Adrenal gland (tissue), 5 donors: ENCODE measurements around the gene SLC25A42.

Experiments used
- POLR2A ChIP-seq, 2 donors: fragments of 450-650 bp; IDR thresholded peaks; one replicate each; pipeline ENCODE4 v1.6.1; 2017; ENCODE audit warnings: antibody characterized with exemption in 2 of 2, mild to moderate bottlenecking in 2 of 2, moderate library complexity in 1 of 2
- TF ChIP-seq, protein P1 (sequence below), 6 experiments: fragments of 450-650 bp in 4 of 6; fragments of 200-600 bp in 2 of 6; sonication (generic) in 1 of 6; IDR thresholded peaks; 1 replicate in 5 of 6; 2 replicates in 1 of 6; pipeline versions ENCODE4 v1.5.1 to v1.8.0; 2016 to 2021; ENCODE audit warnings: antibody characterized with exemption in 6 of 6, mild to moderate bottlenecking in 2 of 6, moderate library complexity in 1 of 6
- donor health status: DM: no; HTN: no; CAD: no.

DNA sequence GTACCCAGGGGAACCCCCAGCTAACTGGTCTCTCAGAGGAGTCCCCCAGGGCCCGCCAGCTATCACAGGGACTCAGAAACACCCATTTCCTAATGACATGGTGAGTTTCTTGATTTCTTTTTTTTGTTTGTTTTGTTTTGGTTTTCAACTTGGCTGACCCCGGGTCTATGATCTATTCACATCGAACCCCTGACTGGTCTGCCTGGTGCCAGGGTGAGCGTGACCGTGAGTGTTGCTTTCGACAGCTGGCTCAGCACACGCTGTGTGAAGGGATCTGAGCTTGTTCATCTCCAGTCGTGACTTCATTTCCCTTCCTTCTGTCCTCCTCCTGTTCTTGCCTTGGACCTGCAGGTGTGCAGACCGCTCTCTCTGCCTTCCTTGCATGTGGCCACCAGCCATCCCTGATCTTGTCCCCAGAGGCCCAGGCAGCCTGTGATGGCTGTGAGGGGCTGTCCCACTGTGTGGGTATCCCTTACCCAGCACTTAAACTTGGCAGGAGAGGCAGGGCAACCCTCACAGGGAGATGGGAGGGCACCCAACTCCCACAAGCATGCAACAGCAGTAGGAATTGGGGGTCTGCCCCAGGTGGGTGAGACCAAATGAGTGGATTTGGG, 48.3 kb downstream of the SLC25A42 start:
- TF ChIP-seq, protein P1, sequence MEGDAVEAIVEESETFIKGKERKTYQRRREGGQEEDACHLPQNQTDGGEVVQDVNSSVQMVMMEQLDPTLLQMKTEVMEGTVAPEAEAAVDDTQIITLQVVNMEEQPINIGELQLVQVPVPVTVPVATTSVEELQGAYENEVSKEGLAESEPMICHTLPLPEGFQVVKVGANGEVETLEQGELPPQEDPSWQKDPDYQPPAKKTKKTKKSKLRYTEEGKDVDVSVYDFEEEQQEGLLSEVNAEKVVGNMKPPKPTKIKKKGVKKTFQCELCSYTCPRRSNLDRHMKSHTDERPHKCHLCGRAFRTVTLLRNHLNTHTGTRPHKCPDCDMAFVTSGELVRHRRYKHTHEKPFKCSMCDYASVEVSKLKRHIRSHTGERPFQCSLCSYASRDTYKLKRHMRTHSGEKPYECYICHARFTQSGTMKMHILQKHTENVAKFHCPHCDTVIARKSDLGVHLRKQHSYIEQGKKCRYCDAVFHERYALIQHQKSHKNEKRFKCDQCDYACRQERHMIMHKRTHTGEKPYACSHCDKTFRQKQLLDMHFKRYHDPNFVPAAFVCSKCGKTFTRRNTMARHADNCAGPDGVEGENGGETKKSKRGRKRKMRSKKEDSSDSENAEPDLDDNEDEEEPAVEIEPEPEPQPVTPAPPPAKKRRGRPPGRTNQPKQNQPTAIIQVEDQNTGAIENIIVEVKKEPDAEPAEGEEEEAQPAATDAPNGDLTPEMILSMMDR (IDR thresholded peaks at IDR 0.05): no peak
- TF ChIP-seq POLR2A (IDR thresholded peaks at IDR 0.05): no peak
